ENCODE measurements around the gene GPANK1.

- TF ChIP-seq, protein P1, sequence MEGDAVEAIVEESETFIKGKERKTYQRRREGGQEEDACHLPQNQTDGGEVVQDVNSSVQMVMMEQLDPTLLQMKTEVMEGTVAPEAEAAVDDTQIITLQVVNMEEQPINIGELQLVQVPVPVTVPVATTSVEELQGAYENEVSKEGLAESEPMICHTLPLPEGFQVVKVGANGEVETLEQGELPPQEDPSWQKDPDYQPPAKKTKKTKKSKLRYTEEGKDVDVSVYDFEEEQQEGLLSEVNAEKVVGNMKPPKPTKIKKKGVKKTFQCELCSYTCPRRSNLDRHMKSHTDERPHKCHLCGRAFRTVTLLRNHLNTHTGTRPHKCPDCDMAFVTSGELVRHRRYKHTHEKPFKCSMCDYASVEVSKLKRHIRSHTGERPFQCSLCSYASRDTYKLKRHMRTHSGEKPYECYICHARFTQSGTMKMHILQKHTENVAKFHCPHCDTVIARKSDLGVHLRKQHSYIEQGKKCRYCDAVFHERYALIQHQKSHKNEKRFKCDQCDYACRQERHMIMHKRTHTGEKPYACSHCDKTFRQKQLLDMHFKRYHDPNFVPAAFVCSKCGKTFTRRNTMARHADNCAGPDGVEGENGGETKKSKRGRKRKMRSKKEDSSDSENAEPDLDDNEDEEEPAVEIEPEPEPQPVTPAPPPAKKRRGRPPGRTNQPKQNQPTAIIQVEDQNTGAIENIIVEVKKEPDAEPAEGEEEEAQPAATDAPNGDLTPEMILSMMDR (IDR thresholded peaks at IDR 0.05; ENCODE audit: insufficient read depth, low read length, poor library complexity, severe bottlenecking) = no peak
- TF ChIP-seq EZH2phosphoT487 (conservative IDR thresholded peaks at IDR 0.05; ENCODE audit: low read length) = no peak
Observed at GRCh38 chr6:31692886-31693285, 28.1 kb upstream of the GPANK1 start.
